Hindlimb muscle (tissue), 1 donor: Measurements from ENCODE around the gene DCAKD. TPM values are rescaled to one million over a fixed set of nuclear protein-coding genes. Genes with fewer than 3 reads are reported as not detected.

Source experiments
- DNase-seq: peaks from one replicate; pipeline ENCODE4 v3.0.0-alpha.2; 2013
- polyA plus RNA-seq: library from polyadenylated mRNA; unstranded; fragments of 120-200 nt; gene quantifications from one replicate; pipeline ENCODE4 v1.2.1, GENCODE V29; 2013; ENCODE audit not compliant: insufficient read length

The DCAKD gene
- polyA plus RNA-seq, 1 donor: 33.4 TPM

- no peak for DNase-seq
These were observed 52.0 kb downstream of the DCAKD start for GRCh38 chr17:44999433-44999832.

GRCh38 chr17:44998646-44999045 lies 52.8 kb downstream of the DCAKD start:
- no peak for DNase-seq

- DNase-seq: no peak
These were observed 53.5 kb downstream of the DCAKD start for GRCh38 chr17:44997733-44998520.

GRCh38 chr17:44996304-44996703 lies 55.1 kb downstream of the DCAKD start:
- no peak for DNase-seq

- DNase-seq: no peak
These were observed 55.9 kb downstream of the DCAKD start for GRCh38 chr17:44995436-44996001.

GRCh38 chr17:44992242-44992939 lies 59.0 kb downstream of the DCAKD start:
- no peak for DNase-seq

- DNase-seq: no peak
These were observed 60.4 kb downstream of the DCAKD start for GRCh38 chr17:44990994-44991393.

- DNase-seq: no peak
These were observed 61.8 kb downstream of the DCAKD start for GRCh38 chr17:44989552-44990138.

- no peak for DNase-seq
These were observed 63.1 kb downstream of the DCAKD start for GRCh38 chr17:44988044-44988942.

- no peak for DNase-seq
These were observed 67.9 kb downstream of the DCAKD start for GRCh38 chr17:44983563-44983962.

GRCh38 chr17:44982113-44982702 lies 69.2 kb downstream of the DCAKD start:
- no peak for DNase-seq

GRCh38 chr17:44981221-44981968 lies 70.0 kb downstream of the DCAKD start:
- DNase-seq: no peak

GRCh38 chr17:44979426-44979995 lies 71.9 kb downstream of the DCAKD start:
- no peak for DNase-seq

GRCh38 chr17:44978807-44979206 lies 72.6 kb downstream of the DCAKD start:
- DNase-seq: no peak

- no peak for DNase-seq
These were observed 73.5 kb downstream of the DCAKD start for GRCh38 chr17:44977814-44978550.

GRCh38 chr17:44977065-44977464 lies 74.4 kb downstream of the DCAKD start:
- DNase-seq: no peak

- no peak for DNase-seq
These were observed 75.2 kb downstream of the DCAKD start for GRCh38 chr17:44976206-44976605.
